ENCODE data around the gene MTSS2. TPM values are rescaled to one million over a fixed set of nuclear protein-coding genes. Genes with fewer than 3 reads are reported as not detected.

Gene MTSS2
- 1 to 10 TPM; 2.0 to 2.5 TPM for total RNA-seq

- ChIA-PET POLR2A (no interaction called here), CTCF (no interaction called here)
Observed at GRCh38 chr16:70685938-70686375, at the start of gene MTSS2. TSS of gene MTSS2 (minus strand) at chr16:70686053. CDS start at chr16:70685791, 262 bp downstream.

- CTCF ChIA-PET: interaction anchor here (0.6 to 0.7 kb wide), 2 partner anchors 244 to 462 kb away, joined by 3 to 5 read pairs; no protein-coding TSS in a partner anchor
- POLR2A ChIA-PET: no interaction called here
Observed at GRCh38 chr16:70735141-70735979, 49.5 kb upstream of the MTSS2 start.

- ChIA-PET CTCF (interaction anchor here (0.6 kb wide), 1 partner anchor 244 kb away, joined by 5 read pairs; no protein-coding TSS in a partner anchor), POLR2A (no interaction called here)
Observed at GRCh38 chr16:70734522-70735095, 48.8 kb upstream of the MTSS2 start.

GRCh38 chr16:70730944-70731343, 45.1 kb upstream of the MTSS2 start:
- ChIA-PET POLR2A (no interaction called here), CTCF (no interaction called here)

GRCh38 chr16:70730031-70730430, 44.2 kb upstream of the MTSS2 start:
- CTCF ChIA-PET: no interaction called here
- POLR2A ChIA-PET: no interaction called here

DNA sequence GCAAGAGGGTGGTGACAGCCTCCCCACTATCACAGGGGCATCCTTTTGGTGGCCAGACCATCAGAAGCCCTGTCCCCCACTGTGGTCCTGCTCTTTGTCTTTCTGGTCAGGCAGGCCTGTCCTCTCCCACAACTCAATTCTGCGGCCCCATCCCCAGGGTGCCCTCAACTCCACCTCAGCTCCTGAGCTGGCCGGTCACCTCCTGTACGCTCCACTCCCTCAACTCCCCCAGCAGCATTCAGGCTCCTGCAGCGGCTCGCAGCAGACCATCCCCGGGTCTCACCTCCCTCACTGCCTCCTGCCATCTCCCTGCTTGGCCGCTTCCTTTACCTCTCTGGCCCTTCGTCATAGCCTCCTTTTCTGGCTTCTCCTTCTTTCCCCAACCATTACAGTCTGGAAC, 43.4 kb upstream of the MTSS2 start:
- CTCF ChIA-PET: no interaction called here
- POLR2A ChIA-PET: no interaction called here

- CTCF ChIA-PET: no interaction called here
Observed at GRCh38 chr16:70728150-70728549, 42.3 kb upstream of the MTSS2 start.

GRCh38 chr16:70726892-70727361, 41.1 kb upstream of the MTSS2 start:
- POLR2A ChIA-PET: no interaction called here
- CTCF ChIA-PET: no interaction called here

More at GRCh38 chr16:70728150-70728549, 42.3 kb upstream of the MTSS2 start:
- POLR2A ChIA-PET: no interaction called here

GRCh38 chr16:70725912-70726828, 40.3 kb upstream of the MTSS2 start:
- POLR2A ChIA-PET: no interaction called here
- CTCF ChIA-PET: no interaction called here

GRCh38 chr16:70725024-70725911, 39.4 kb upstream of the MTSS2 start:
- CTCF ChIA-PET: no interaction called here
- POLR2A ChIA-PET: no interaction called here

GRCh38 chr16:70724146-70725023, 38.5 kb upstream of the MTSS2 start:
- ChIA-PET POLR2A (no interaction called here), CTCF (no interaction called here)

GRCh38 chr16:70723740-70724145, 37.9 kb upstream of the MTSS2 start:
- ChIA-PET POLR2A (no interaction called here), CTCF (no interaction called here)

- ChIA-PET CTCF (no interaction called here), POLR2A (no interaction called here)
Observed at GRCh38 chr16:70721202-70721963, 35.5 kb upstream of the MTSS2 start.

DNA sequence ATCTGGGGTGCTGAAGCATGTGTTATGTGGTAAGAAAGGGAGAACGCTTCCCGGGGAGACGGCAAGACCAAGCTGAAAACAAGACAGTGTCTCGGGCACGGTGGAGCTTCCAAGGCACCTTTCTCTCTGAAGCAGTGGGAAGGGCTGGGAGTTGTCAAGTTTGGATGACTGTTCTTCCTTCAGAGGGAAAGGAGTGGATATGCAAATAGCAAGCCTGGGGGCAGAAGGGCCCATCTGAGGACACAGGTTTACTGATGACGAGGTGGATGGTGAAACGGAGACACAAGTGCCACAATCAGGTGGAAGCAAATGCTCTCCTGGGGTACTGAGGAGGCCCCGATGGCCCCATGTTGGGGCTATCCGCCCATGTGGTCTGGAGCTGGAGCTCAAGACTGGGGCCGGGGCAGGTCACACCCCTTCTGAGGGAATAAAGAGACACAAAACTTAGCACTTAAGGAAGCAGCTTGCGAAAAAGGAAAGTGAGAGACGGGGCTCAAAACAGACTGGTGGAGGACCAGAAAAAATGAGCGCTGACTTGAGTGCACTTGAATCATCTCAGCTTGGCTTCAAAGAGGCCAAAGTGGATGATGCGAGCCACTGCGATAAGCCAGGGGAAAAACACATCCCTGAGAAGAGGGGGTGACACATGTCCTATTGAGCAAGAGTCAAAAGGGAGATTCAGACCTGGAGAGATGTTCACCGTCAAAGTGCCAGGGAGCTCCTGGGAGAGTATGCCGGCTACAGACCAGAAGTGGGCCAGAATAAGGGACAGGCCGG, 34.8 kb upstream of the MTSS2 start:
- ChIA-PET CTCF (no interaction called here), POLR2A (no interaction called here)

DNA sequence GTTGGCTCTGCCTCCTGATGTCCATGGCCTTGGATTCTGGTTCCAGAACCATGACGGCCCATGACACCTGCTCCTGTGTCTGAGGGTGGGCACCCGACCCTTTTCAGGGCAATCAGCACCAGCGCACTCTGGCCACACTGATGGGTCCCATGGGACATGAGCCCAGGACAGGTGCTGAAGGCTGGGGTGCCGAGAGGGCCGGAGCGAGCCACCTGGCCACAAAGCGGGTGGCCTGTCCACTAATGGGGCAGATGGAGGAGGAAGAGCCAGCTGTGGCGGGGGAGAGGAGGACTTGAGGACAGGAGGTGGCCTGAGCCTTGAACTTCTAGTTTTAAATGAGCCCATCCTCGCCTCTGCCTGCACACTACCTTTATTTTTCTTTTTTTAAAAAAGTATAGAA, 31.2 kb upstream of the MTSS2 start:
- ChIA-PET POLR2A (no interaction called here), CTCF (no interaction called here)

- CTCF ChIA-PET: no interaction called here
- POLR2A ChIA-PET: no interaction called here
Observed at GRCh38 chr16:70715860-70716357, 30.1 kb upstream of the MTSS2 start.
